GM19438 (cell line): Measurements from ENCODE around the gene PTPRC.

Source experiments
- ATAC-seq: cut with Tn5 transposase; IDR thresholded peaks from one replicate; pipeline ENCODE4 v1.9.1; 2021; ENCODE audit warnings: low read depth; ENCODE audit not compliant: unreplicated experiment

PTPRC gene

DNA sequence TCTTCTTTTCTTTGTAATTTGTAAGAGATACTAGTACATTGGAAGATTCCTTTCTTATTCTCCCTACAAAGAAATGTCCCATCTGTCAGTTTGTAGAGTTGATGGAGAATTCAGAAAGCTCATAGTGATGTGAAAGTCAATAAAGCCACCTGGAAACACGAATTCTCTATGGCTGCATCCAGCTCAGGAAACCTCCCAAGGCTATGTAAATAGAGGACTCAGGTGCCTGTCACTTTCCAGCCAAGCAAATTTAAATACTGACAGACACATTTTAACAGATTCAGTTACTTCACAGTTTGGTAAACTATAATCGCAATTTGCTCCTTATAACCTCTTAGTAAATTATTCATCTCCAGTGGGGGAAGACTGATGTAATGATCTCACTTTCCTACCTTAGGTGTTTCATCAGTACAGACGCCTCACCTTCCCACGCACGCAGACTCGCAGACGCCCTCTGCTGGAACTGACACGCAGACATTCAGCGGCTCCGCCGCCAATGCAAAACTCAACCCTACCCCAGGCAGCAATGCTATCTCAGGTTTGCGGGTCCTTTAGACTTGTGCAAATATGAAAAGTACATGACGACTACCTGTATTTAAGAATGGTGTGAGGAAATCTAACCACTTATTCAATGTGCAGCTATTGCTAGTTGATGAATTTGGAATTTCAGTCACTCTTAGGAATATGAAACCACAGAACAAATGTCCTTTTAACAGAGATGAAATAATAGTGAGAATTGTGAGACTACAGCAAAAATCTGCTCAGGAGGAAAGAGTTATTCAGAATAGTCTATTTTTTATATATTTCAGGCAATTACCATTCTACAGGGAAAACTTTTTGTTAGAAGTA is 60.6 kb downstream of the PTPRC start:
- ATAC-seq, result no peak

DNA sequence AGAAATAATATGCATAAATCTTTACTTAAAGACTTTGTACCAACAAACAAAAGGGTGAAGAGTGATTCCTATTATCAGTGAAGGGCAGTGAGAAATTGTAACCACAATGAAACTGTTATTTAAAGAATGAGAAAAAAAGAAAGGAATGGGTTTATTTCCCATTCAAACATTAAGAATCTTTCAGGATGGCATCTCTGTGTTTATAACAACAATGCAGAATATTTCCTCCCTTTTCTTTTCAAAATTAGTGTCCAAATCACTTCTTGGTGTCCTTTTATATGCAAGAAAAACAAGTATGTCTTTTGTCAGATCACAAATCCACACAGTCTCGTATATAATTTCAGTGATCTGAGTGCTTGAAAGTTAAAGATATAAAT is 61.2 kb downstream of the PTPRC start:
- no peak for ATAC-seq

DNA sequence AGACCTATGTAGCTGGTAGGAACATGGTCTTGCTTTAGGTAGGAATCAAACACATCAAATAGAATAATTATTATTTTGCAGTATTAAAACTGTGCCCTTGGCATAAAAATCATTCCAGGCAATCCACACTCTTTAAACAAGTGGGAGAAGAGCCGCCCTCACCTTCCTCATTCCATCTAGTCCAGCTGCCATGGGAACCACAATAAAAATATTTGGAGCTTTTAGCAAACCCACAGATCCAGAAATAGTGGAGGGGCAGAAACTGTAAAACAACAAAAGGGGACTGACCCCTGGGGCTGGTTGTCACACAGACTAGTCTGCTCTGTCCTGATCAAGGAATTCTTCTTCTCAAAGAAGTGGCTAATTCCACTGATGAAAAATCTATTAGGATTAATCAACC is 61.6 kb downstream of the PTPRC start:
- ATAC-seq, result no peak

DNA sequence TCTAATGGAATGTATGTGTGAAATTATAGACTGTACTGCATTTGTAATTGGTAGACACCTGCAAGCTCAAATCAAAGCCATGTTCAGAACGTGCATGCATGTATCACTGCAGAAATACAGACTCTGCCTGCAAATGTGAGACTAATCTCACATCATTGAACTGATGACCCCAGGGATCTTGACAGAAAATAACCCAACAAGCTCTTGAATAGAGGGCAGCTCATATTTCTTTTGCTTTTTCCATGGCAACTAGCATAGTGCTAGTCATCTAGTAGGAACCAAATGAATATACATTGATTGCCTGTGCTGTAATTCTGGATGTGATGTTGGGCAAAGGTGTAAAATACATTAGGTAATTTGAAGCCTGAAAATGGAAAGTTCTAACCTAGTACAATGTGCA is 62.4 kb downstream of the PTPRC start:
- ATAC-seq, result no peak

DNA sequence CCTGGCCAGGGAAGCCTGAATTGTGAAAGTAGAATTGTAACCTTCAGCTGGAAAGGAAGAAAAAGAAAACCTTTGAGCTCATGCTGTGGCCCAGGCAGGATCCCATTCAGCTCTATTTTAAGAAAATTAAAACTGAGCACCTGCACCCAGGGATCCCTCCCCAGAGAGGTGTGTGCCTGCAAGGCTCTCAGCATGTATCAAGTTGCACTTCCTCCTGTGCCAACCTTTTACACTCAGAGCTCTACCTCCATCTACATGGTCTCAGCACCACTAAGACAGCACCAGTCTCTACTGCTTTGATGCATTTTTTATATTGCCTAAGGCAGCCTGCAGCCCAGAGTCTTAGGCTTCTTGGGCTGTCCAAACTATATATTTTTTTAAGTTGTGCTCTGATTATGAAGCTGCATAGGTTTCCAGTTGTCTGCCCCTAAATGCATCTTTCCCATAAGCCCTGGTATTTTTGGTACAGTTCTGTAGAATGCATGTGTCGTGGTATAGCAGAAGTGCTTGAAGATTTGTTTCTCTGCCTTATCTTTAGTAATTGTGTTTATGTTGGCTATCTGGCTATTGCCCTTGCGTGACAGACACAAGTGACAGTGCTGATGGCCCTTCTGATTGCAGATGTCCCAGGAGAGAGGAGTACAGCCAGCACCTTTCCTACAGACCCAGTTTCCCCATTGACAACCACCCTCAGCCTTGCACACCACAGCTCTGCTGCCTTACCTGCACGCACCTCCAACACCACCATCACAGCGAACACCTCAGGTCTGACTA is 63.1 kb downstream of the PTPRC start:
- ATAC-seq, result no peak

DNA sequence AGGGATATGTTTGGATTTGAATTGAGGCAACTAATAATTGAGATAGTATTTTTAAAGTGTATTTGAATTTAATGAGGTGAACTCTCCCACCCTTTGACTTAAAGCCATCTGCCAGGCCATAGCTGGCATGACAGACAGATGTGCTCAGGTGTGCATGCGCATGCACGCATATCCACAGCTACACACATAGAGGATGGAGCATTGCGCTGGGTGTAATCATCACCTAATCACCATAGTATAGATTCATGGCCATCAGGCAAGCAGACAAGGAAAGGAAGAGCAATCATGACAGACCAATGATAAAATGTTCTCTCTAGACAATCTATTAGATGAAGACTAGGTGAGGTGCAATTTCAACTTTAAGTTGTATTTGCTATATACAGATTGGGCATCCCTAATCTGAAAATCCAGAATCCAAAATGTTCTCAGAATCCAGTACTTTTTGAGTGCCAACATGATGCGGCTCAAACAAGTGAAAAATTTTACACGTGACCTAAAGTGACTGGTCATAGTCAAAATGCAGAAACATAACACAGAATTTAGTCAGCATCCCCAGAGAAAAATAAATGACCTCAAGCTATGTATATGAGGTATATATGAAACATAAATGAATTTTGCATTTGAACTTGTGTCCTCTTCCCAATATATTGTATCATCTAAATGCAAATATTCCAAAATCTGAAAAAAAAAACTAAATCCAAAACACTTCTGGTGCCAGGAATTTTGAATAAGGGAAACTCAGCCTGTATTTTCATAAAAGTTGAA is 70.1 kb downstream of the PTPRC start:
- ATAC-seq, result no peak

DNA sequence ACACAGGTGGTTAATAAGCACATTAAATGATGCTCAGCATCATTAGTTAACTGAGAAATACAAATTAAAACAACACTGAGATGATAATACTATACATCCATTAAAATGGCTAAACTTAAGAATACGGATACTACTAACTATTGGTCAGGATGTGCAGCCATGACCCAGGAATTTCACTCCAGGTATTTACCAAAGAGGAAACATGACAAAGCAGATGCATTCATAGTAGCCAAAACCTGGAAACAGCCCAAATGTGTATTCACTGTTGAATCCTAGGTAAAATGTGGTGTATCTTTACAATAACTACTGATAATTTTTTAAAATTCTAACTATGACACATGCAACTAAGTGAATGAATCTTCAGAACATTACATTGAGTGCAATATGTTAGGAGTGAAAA is 73.0 kb downstream of the PTPRC start:
- ATAC-seq, result no peak

DNA sequence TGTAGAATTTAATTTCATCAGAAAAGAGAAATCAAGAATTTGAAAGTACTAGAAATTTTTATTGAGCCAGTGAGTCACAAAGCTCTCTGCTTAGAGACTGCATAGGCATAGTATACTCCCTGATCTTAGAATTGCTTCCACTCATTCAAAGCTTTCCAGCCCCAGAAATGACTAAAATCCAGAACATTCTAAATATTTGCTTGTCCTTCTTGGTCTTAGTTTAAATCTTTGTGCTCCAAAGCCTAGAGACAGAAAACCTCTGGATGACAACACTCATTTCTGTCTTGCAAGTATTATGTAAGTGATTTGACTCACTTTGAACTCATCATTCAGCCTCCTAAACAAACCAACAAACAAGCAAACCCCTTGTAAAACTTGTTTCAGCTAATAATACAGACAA is 74.2 kb downstream of the PTPRC start:
- no peak for ATAC-seq

DNA sequence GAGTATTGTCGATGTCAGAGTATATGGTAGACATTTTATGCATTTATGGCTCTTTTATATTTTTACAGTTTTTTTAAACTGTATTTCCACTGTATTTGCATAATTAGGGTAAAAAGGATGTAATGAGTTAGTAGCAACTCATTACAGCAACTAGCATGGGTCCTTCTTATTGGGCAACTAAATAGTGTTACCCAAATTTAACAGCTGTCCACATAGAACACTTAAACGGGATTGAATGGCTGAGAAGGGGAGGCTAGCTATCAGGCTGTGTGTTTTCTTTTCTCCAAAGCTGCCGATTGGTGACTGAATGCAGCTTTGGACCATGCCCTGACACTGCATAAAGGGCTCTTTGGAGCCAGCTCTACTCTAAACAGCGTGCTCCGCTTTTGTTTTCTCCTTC is 75.4 kb downstream of the PTPRC start:
- ATAC-seq, result no peak

DNA sequence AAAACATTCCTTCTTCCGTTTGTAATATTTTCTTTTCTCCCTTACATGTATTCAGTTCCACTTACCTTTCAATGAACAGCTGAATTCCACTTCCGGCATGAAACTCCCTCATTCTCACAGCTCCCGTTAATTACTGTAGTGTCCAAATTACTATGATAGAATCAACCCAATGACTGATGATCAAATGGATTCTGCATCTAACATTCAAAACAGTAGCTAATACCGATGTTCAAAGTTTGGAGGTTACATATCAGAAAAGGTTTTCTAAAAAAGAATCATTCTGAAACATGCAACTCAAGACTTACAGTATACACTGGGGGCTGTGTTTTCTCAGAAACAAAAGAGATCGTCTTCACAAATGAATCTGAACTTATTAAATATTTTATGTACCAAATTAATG is 77.2 kb downstream of the PTPRC start:
- ATAC-seq, result no peak

DNA sequence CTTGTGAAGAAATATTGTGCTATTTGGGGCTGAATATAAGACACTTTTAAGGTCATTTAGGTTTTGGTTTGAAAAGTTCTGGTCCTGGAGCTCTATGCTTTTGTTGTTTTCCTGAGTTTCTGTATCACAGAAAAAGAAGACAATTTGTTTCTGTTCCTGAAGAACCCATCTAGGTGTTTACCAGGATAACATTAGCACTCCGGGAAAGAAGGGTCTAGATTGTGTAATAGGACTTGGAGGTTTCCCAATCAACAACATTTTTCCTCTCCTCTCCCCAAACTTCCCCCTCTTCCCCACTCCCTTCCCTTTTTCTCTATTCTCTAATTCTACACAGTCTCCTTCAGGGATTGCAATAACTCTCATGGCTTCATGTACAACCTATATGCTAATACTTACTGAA is 78.7 kb downstream of the PTPRC start:
- no peak for ATAC-seq

DNA sequence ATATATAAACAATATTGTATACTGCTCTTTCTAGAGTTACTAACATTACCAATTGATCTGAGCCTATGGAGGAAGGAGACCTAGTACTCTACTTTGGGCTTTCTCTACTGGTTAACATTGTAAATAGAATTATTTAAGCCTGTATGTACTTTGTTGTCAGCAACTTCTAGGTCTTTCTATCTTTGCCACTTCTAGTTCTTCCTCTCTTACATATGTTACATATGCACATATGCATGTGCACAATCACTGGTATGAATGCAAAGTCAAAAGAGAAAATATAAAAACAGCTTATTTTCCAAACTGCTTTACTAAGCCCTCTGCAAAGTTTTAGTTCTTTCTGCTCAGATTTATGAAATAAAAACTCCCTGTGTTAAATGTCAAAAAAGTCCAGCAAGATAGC is 84.3 kb downstream of the PTPRC start:
- ATAC-seq, result no peak

DNA sequence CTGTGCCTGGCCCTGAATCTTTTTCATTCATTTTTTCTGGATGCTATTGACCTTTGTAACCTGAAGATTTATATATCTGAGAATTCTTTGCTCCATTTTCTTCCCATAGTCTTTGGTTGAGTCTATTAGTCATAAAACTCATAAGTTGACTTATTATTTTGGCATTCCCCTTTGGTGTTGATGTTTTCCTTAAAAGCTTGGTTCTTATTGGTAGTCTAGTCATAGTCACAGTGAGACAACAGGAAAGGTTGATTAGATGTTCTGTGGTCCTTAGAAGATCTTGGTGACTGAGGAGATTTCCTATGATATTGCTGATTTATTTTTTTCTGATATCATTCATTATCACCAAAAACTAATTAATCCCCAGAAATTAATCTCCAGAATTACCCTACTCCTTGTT is 86.2 kb downstream of the PTPRC start:
- no peak for ATAC-seq

DNA sequence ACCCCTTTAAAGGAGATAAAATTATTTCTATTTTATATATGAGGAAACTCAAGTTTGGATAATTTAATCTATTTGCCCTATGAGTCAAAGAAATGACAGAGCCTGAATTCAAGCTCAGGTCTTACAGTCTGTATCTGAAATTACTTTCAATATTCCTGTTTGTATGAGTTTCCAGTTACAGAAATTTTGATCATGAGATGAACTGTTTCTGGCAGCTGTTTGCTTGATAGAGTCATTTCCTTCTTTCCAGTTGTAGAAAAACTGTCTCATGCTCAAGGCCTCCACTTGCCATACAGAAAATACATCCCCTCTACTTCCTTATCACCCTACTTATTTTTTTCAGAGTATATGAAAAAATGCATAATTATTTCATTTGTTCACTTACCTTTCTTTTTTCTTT is 87.6 kb downstream of the PTPRC start:
- no peak for ATAC-seq

DNA sequence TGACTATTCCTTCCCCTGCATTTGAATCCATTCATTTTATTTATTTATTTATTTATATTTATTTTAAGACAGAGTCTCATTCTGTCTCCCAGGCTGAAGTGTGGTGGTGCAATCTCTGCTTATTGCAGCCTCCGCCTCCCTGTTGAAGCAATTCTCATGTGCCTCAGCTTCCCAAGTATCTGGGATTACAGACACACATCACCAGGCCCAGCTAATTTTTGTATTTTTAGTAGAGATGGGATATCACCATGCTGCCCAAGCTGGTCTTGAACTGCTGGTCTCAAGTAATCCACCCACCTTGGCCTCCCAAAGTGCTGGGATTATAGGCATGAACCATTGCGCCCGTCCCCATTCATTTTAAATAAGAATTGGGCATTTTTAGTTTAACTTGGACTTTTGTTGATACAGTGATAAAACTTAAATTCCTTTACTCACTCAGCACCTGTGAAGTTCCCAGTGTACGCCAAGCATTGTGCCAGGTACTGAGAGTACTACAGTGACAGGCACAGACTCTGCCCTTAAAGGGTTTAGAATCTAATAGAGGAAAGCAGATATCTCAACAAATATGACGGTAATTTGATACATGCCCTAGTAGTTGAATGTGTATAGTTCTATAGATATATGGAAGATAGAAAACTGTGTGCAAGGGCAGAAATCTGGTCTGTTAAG is 90.5 kb downstream of the PTPRC start:
- ATAC-seq, result no peak

DNA sequence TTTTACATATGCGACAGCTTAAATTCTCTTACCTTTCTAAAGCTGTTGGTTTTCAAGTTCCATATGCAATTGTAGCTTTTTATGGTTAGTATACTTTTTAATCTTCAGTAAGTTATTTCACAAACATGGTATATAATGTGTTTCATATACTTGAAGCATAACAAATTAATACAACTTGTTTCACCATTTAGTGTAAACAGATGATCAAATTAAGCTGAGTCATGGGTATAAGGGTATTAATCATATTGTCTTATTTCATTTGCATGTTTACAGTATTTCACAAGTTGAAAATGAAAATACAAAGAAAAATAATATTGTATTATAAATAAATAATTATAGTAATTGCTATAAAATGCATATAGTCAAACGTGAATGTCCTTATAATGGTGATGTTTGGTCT is 92.1 kb downstream of the PTPRC start:
- no peak for ATAC-seq

DNA sequence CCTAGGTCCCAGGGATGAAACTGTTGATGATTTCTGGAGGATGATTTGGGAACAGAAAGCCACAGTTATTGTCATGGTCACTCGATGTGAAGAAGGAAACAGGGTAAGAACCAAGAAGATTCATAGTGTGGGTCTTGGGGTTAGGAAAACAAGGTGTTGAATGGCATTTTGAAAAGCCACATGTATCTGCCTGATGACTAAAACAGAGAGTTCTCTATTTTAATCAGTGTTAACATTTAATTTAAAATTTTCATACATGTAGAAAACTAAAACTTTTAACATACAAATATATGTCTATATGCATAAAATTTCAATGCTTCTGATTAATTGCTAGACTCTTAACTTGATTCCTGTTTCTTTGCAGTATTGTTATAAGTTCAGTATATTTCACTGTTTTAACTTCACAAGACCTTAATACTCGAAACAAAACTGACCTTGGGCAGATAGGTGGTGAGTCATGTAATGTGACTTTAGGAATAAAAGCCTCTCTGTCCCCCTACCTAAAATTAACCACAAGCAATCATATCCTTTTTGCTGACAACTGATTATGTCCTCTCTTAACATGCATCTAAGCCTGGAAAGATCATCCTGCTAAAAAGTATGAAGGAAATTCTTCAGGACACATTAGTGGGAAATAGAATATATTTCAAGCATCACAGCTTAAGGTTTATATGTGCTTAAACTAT is 95.6 kb downstream of the PTPRC start:
- ATAC-seq, result peak; percentile 80

DNA sequence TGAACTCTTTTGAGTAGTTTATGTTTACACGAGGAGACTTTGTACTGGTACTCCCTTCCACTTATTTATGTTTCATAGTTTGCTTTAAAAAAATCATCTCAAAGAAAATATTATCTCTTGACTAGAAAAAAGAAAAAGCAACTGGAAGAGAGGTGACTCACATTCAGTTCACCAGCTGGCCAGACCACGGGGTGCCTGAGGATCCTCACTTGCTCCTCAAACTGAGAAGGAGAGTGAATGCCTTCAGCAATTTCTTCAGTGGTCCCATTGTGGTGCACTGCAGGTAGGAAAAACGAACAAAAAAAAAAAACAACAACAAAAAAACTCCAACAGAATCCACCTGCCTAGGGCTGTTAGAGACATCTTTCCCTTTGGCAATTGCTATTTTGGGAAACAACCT is 102.9 kb downstream of the PTPRC start:
- ATAC-seq, result no peak

DNA sequence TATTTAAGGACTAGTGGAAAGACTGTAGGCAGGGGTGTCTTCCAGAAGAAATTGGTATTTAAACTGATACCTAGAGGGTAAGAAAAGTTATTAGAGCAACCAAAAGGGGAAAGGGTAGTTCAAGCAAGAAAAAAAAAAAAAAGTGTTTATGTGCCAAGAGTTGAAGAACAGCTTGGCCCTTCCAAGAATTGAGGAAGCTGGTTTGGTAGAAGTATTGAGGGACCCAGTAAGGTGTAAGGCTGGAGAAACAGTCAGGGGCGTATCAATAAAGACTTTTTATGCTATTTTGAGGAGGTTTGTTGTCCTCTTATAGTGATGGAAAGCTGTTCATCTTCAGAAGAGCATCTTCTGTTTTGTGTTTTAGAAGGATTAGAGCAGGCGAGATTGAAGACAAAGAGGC is 108.3 kb downstream of the PTPRC start:
- ATAC-seq, result no peak

DNA sequence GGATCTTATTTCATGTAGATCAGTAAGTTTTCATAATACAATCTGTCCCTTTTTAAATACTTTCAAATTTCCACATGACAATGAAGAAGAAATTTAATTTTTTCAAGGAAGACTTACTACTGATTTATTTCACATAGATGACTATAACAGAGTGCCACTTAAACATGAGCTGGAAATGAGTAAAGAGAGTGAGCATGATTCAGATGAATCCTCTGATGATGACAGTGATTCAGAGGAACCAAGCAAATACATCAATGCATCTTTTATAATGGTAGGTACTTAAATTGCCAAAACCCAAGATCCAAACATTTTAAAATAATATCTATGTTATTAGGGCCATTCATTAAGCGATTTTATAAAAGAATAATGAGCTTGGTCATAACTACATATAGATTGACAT is 110.4 kb downstream of the PTPRC start:
- ATAC-seq, result no peak
